GM12878 (cell line): ENCODE measurements around the gene ZDHHC17. TPM values are rescaled to one million over a fixed set of nuclear protein-coding genes. Genes with fewer than 3 reads are reported as not detected.

Experiments used
- ATAC-seq: fragments of 200-7000 bp; cut with Tn5 transposase; 3 replicates; pipeline ENCODE4 v1.9.1; 2020; ENCODE audit warnings: mild to moderate bottlenecking, moderate library complexity
- BruUV-seq: library from RNA; stranded (reverse); fragments of 400-500 nt; replicated peaks from 2 replicates; lab custom pipeline; 2021; lab: Mats Ljungman, UMichigan
- CTCF ChIA-PET: fragments of 300-600 bp; sonication (Branson Sonifier 250); formaldehyde crosslinking; extraction: SDS; loops from one replicate; lab custom pipeline; 2021; ENCODE audit warnings: inconsistent platforms; lab: Yijun Ruan, JAX
- POLR2A ChIA-PET: fragments of 350-600 bp; formaldehyde crosslinking; extraction: SDS; loops from one replicate; lab custom pipeline; 2021; ENCODE audit warnings: inconsistent platforms; lab: Charles Lee
- RAD21 ChIA-PET: fragments of 300-600 bp; sonication (Branson Sonifier 250); formaldehyde crosslinking; loops from one replicate; lab custom pipeline; 2023; ENCODE audit warnings: antibody characterized with exemption; ENCODE audit not compliant: unreplicated experiment; lab: Charles Lee
- SMC1A ChIA-PET: fragments of 300-600 bp; sonication (Branson Sonifier 250); formaldehyde crosslinking; loops from one replicate; lab custom pipeline; 2023; ENCODE audit not compliant: unreplicated experiment, uncharacterized antibody; lab: Charles Lee
- DNase-seq: peaks from one replicate; pipeline ENCODE4 v3.0.0-alpha.2; 2011; ENCODE audit warnings: low read depth, low spot score
- FAIRE-seq: peaks from 3 replicates; lab custom pipeline; 2011; peaks lifted over from hg19 to GRCh38; lab: Jason Lieb, UNC
- H2AFZ ChIP-seq: 2 replicates; pipeline ENCODE4 v1.6.0; 2011; ENCODE audit warnings: low read depth, low read length, control low read depth; ENCODE audit not compliant: control insufficient read depth
- H3K27ac ChIP-seq: 2 replicates; pipeline ENCODE4 v1.5.1; 2011; ENCODE audit warnings: control low read depth; ENCODE audit not compliant: control insufficient read depth, insufficient read depth
- H3K27me3 ChIP-seq, 2 experiments: replicated peaks in 1 of 2; 2 replicates each; pipeline versions ENCODE4 v1.6.0 to v1.6.1; 2011; ENCODE audit warnings: low read length in 1 of 2; ENCODE audit not compliant: control insufficient read depth in 2 of 2, insufficient read depth in 2 of 2
- H3K36me3 ChIP-seq, 2 experiments: 2 replicates each; pipeline ENCODE4 v1.5.1; 2011; ENCODE audit warnings: low read length in 1 of 2; ENCODE audit not compliant: control insufficient read depth in 2 of 2, insufficient read depth in 2 of 2
- H3K4me1 ChIP-seq: 2 replicates; pipeline ENCODE4 v1.6.1; 2011; ENCODE audit warnings: mild to moderate bottlenecking, low read length, moderate library complexity, mixed read lengths; ENCODE audit not compliant: control insufficient read depth, insufficient read depth
- H3K4me2 ChIP-seq: 2 replicates; pipeline ENCODE4 v1.6.0; 2011; ENCODE audit warnings: control low read depth; ENCODE audit not compliant: control insufficient read depth, insufficient read depth
- H3K4me3 ChIP-seq: fragments of 200-600 bp; sonication (generic); 2 replicates; pipeline ENCODE4 v1.5.1; 2016
- H3K79me2 ChIP-seq: 2 replicates; pipeline ENCODE4 v1.6.0; 2011; ENCODE audit warnings: low read length; ENCODE audit not compliant: control insufficient read depth, insufficient read depth
- H3K9ac ChIP-seq: 2 replicates; pipeline ENCODE4 v1.8.0; 2011; ENCODE audit warnings: low read length, control low read depth, mixed read lengths; ENCODE audit not compliant: control insufficient read depth, insufficient read depth
- H3K9me3 ChIP-seq: replicated peaks from 3 replicates; pipeline ENCODE4 v1.5.1; 2011; ENCODE audit warnings: mild to moderate bottlenecking, low read length; ENCODE audit not compliant: control insufficient read depth, insufficient read depth
- H4K20me1 ChIP-seq: 2 replicates; pipeline ENCODE4 v1.6.0; 2011; ENCODE audit not compliant: control insufficient read depth, insufficient read depth
- BHLHE40 ChIP-seq, 2 experiments: fragments of 450-650 bp in 1 of 2; IDR thresholded peaks; 2 replicates each; pipeline ENCODE4 v1.6.1; 2011 to 2017; ENCODE audit warnings: low read depth in 2 of 2, borderline replicate concordance in 1 of 2, improper control_type of control experiment in 1 of 2, low read length in 1 of 2, mild to moderate bottlenecking in 1 of 2
- ESRRA ChIP-seq: IDR thresholded peaks from 2 replicates; pipeline ENCODE4 v1.6.1; 2012; ENCODE audit warnings: mild to moderate bottlenecking, low read length, improper control_type of control experiment
- NR2C1 ChIP-seq: fragments of 450-650 bp; IDR thresholded peaks from 2 replicates; pipeline ENCODE4 v1.6.1; 2017; ENCODE audit warnings: antibody characterized with exemption, mild to moderate bottlenecking, moderate library complexity
- PAX5 ChIP-seq: IDR thresholded peaks from 2 replicates; pipeline ENCODE4 v1.6.1; 2011; ENCODE audit warnings: low read depth, low read length, borderline replicate concordance
- POLR2A ChIP-seq: IDR thresholded peaks from 2 replicates; pipeline ENCODE4 v1.6.1; 2011; ENCODE audit warnings: low read depth, mild to moderate bottlenecking, low read length
- ZBED1 ChIP-seq: IDR thresholded peaks from 2 replicates; pipeline ENCODE4 v1.6.1; 2016; ENCODE audit warnings: borderline replicate concordance
- WGBS: methylation state at CpG from one replicate; pipeline ENCODE4 v1.1.6; 2016; ENCODE audit warnings: low lambda C conversion rate; ENCODE audit not compliant: insufficient replicate concordance, insufficient coverage; ENCODE audit errors: missing lambda C conversion rate; 5-methylcytosine and 5-hydroxymethylcytosine counted together
- in situ Hi-C: fragments of 300-500 bp; cut with MboI; formaldehyde crosslinking; loops from 9 replicates; pipeline ENCODE4 v1.14.3; 2018; ENCODE audit warnings: mixed read lengths
- intact Hi-C: fragments of 100-400 bp; cut with micrococcal nuclease; formaldehyde crosslinking; loops from one replicate; pipeline ENCODE4 v1.14.2; 2022; ENCODE audit not compliant: unreplicated experiment
- polyA plus RNA-seq, 11 experiments: library from polyadenylated mRNA; depleted of rRNA in 4 of 11; unstranded in 6 of 11; stranded (reverse) in 5 of 11; fragments of >200 nt; fragmentation: Nextera tagmentation in 4 of 11; fragmentation: Illumina TruSeq in 1 of 11; extraction: Ambion mirVana in 4 of 11; extraction: Trizol in 1 of 11; gene quantifications; 1 replicate in 1 of 11; 2 replicates in 10 of 11; pipeline versions ENCODE4 v1.2.1 to v1.2.3, GENCODE V29; 2011 to 2016; ENCODE audit warnings: inconsistent platforms in 2 of 11, missing spikeins in 2 of 11, low read depth in 1 of 11
- total RNA-seq, 4 experiments: library from RNA; depleted of rRNA in 3 of 4; stranded (reverse); fragments of >200 nt in 3 of 4; fragmentation: Illumina TruSeq in 1 of 4; extraction: Trizol in 1 of 4; gene quantifications; 2 replicates each; pipeline versions ENCODE4 v1.2.1 to v1.2.3, GENCODE V29; 2013 to 2021
- TF ChIP-seq, protein P1 (sequence below): fragments of 450-650 bp; IDR thresholded peaks from 2 replicates; pipeline ENCODE4 v1.6.1; 2014; ENCODE audit warnings: mild to moderate bottlenecking
- TF ChIP-seq, protein P2 (sequence below): fragments of 150-350 bp; IDR thresholded peaks from 2 replicates; pipeline ENCODE4 v1.6.1; 2016; ENCODE audit warnings: low read depth, low read length
- TF ChIP-seq, protein P3 (sequence below): fragments of 450-650 bp; IDR thresholded peaks from 2 replicates; pipeline ENCODE4 v1.6.1; 2018; ENCODE audit warnings: mild to moderate bottlenecking, low read depth, moderate library complexity; ENCODE audit not compliant: partially characterized antibody
- TF ChIP-seq, protein P4 (sequence below): IDR thresholded peaks from 2 replicates; pipeline ENCODE4 v1.6.1; 2012; ENCODE audit warnings: low read length, inconsistent platforms

ZDHHC17 gene
- total and polyA plus RNA-seq, 10 of the 15 experiments (the other 5 are each of a cell fraction or from before 2014, with no cell fraction given), result 4.3 to 50.0 (median 19.3) TPM

DNA sequence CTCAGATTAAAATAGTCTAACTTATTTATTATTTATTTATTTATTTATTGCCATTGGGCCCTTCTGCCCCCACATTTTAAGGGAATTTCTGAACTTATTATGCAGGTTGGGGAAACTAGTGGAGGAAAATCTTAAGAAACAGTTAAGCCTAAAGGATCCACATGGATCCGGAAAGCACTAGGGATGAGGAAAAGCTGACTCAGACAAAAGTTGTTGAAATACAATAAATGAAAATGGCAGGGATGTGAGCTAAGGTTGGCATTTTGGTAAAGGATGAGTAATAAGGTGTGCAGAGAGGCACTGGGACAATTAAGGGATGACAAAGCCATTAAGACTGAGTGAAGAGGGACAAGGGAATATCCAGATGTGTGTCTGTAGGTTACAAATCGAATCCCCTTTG, 135.6 kb downstream of the ZDHHC17 start:
- Histone ChIP-seq H3K27me3 (no peaks in the 10 kb centered on the region), H3K4me2 (no peak overlapping the region), H3K79me2 (no peaks in the 10 kb centered on the region), H2AFZ (no peak overlapping the region), H3K4me3 (no peak overlapping the region), H3K9ac (no peak overlapping the region), H4K20me1 (no peaks in the 10 kb centered on the region), H3K9me3 (no peaks in the 10 kb centered on the region), H3K36me3 (no peaks in the 10 kb centered on the region), H3K4me1 (no peaks in the 10 kb centered on the region), H3K27ac (no peak overlapping the region)
- intact Hi-C loops (no loop called here), in situ Hi-C loops (no loop called here)
- SMC1A ChIA-PET, result no interaction called here
- TF ChIP-seq, protein P1, sequence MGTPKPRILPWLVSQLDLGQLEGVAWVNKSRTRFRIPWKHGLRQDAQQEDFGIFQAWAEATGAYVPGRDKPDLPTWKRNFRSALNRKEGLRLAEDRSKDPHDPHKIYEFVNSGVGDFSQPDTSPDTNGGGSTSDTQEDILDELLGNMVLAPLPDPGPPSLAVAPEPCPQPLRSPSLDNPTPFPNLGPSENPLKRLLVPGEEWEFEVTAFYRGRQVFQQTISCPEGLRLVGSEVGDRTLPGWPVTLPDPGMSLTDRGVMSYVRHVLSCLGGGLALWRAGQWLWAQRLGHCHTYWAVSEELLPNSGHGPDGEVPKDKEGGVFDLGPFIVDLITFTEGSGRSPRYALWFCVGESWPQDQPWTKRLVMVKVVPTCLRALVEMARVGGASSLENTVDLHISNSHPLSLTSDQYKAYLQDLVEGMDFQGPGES, result no peak
- TF ChIP-seq NR2C1, result no peak
- no peak for TF ChIP-seq POLR2A
- TF ChIP-seq, protein P2, sequence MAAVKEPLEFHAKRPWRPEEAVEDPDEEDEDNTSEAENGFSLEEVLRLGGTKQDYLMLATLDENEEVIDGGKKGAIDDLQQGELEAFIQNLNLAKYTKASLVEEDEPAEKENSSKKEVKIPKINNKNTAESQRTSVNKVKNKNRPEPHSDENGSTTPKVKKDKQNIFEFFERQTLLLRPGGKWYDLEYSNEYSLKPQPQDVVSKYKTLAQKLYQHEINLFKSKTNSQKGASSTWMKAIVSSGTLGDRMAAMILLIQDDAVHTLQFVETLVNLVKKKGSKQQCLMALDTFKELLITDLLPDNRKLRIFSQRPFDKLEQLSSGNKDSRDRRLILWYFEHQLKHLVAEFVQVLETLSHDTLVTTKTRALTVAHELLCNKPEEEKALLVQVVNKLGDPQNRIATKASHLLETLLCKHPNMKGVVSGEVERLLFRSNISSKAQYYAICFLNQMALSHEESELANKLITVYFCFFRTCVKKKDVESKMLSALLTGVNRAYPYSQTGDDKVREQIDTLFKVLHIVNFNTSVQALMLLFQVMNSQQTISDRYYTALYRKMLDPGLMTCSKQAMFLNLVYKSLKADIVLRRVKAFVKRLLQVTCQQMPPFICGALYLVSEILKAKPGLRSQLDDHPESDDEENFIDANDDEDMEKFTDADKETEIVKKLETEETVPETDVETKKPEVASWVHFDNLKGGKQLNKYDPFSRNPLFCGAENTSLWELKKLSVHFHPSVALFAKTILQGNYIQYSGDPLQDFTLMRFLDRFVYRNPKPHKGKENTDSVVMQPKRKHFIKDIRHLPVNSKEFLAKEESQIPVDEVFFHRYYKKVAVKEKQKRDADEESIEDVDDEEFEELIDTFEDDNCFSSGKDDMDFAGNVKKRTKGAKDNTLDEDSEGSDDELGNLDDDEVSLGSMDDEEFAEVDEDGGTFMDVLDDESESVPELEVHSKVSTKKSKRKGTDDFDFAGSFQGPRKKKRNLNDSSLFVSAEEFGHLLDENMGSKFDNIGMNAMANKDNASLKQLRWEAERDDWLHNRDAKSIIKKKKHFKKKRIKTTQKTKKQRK, result no peak
- TF ChIP-seq BHLHE40 (IDR thresholded peaks at IDR 0.05; ENCODE audit: borderline replicate concordance in 1 of 2, low read depth in 2 of 2, low read length in 1 of 2), result no peak
- no peak for TF ChIP-seq ESRRA
- TF ChIP-seq, protein P3, sequence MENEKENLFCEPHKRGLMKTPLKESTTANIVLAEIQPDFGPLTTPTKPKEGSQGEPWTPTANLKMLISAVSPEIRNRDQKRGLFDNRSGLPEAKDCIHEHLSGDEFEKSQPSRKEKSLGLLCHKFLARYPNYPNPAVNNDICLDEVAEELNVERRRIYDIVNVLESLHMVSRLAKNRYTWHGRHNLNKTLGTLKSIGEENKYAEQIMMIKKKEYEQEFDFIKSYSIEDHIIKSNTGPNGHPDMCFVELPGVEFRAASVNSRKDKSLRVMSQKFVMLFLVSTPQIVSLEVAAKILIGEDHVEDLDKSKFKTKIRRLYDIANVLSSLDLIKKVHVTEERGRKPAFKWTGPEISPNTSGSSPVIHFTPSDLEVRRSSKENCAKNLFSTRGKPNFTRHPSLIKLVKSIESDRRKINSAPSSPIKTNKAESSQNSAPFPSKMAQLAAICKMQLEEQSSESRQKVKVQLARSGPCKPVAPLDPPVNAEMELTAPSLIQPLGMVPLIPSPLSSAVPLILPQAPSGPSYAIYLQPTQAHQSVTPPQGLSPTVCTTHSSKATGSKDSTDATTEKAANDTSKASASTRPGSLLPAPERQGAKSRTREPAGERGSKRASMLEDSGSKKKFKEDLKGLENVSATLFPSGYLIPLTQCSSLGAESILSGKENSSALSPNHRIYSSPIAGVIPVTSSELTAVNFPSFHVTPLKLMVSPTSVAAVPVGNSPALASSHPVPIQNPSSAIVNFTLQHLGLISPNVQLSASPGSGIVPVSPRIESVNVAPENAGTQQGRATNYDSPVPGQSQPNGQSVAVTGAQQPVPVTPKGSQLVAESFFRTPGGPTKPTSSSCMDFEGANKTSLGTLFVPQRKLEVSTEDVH, result no peak
- no peak for TF ChIP-seq PAX5
- no peak for TF ChIP-seq ZBED1
- TF ChIP-seq, protein P4, sequence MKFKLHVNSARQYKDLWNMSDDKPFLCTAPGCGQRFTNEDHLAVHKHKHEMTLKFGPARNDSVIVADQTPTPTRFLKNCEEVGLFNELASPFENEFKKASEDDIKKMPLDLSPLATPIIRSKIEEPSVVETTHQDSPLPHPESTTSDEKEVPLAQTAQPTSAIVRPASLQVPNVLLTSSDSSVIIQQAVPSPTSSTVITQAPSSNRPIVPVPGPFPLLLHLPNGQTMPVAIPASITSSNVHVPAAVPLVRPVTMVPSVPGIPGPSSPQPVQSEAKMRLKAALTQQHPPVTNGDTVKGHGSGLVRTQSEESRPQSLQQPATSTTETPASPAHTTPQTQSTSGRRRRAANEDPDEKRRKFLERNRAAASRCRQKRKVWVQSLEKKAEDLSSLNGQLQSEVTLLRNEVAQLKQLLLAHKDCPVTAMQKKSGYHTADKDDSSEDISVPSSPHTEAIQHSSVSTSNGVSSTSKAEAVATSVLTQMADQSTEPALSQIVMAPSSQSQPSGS, result no peak
- RAD21 ChIA-PET, result no interaction called here
- CTCF ChIA-PET, result no interaction called here
- POLR2A ChIA-PET, result no interaction called here
- 50% methylated on average over 2 of the region's 2 CpGs for WGBS
- no TSS peak for BruUV-seq
- no peak for ATAC-seq
- no peak for FAIRE-seq
- no peak for DNase-seq
